ENCODE measurements around the gene HES5.
"Not testable (repeated sequence)": the region's sequence is repeated elsewhere in the genome, so short reads cannot be mapped to it uniquely, and the experiment has no call there.

Gene HES5
- total RNA-seq, result 0 reads per million in 3 donors

DNA sequence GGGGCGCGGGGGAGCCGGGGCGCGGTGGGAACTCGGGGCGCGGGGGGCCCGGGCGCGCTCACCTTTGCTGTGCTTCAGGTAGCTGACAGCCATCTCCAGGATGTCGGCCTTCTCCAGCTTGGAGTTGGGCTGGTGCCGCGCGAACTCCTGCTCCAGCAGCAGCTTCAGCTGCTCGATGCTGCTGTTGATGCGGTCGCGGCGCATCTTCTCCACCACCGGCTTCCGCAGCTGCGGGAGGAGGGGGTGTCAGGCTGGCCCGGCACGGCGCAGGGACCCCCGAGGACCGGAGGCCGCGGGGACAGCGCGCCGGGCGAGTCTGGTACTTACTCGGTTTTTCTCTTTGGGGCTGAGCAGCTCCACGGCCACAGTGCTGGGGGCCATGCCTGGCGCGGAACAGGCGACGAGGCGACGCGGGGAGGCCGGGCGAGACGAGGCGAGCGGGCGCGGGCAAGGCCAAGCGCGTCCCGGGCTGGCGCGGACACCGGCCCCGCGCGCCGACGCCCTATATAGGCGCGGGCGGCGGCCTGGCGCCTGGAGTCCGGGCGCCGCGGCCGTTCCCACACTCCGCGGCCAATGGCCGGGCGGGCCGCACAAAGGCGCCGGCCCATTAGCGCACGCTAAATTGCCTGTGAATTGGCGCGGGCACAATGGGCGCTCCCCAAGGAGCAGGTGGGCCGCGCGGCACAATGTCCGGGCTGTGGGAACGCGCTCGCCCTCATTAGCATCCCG is at the start of gene HES5:
Gene HES5 (minus strand): TSS at position 480 of the 729 bp plus-strand sequence. CDS start 99 bp downstream, at position 381.
- peaks cover 38% of the 10 kb centered on the region for H3K4me1 ChIP-seq (ENCODE audit: control insufficient read depth, insufficient read depth, low read length, poor library complexity, severe bottlenecking)
- no peak for DNase-seq
- H3K9me3 ChIP-seq (ENCODE audit: control insufficient read depth, low read length), result no peaks in the 10 kb centered on the region
- H3K27me3 ChIP-seq (replicated peaks; ENCODE audit: control insufficient read depth, insufficient read depth, low read length, poor library complexity, severe bottlenecking), result peaks cover 25% of the 10 kb centered on the region
- H3K4me3 ChIP-seq (ENCODE audit: insufficient read depth, low read depth, low read length, poor library complexity, severe bottlenecking), result peak within 1 kb of the TSS; percentile 49
- H3K27ac ChIP-seq (ENCODE audit: insufficient read depth, low read length, poor library complexity, severe bottlenecking), result peak within 1 kb of the TSS; percentile 18
- no peaks in the 10 kb centered on the region for H3K36me3 ChIP-seq (ENCODE audit: control insufficient read depth, insufficient read depth, low read length)

GRCh38 chr1:2578758-2579118 is 48.7 kb upstream of the HES5 start:
- H3K9me3 ChIP-seq (ENCODE audit: control insufficient read depth, low read length), result no peaks in the 10 kb centered on the region
- no peaks in the 10 kb centered on the region for H3K27me3 ChIP-seq (replicated peaks; ENCODE audit: control insufficient read depth, insufficient read depth, low read length, poor library complexity, severe bottlenecking)
- DNase-seq, result no peak
- H3K27ac ChIP-seq (ENCODE audit: insufficient read depth, low read length, poor library complexity, severe bottlenecking), result peak overlapping the region; percentile 100
- peaks cover 32% of the 10 kb centered on the region for H3K4me1 ChIP-seq (ENCODE audit: control insufficient read depth, insufficient read depth, low read length, poor library complexity, severe bottlenecking)
- no peaks in the 10 kb centered on the region for H3K36me3 ChIP-seq (ENCODE audit: control insufficient read depth, insufficient read depth, low read length)
- peak overlapping the region; percentile 7 for H3K4me3 ChIP-seq (ENCODE audit: insufficient read depth, low read depth, low read length, poor library complexity, severe bottlenecking)

GRCh38 chr1:2577565-2578075 is 47.6 kb upstream of the HES5 start:
- H3K27me3 ChIP-seq (replicated peaks; ENCODE audit: control insufficient read depth, insufficient read depth, low read length, poor library complexity, severe bottlenecking); H3K36me3 ChIP-seq (ENCODE audit: control insufficient read depth, insufficient read depth, low read length); H3K9me3 ChIP-seq (ENCODE audit: control insufficient read depth, low read length): not testable (repeated sequence)
- H3K27ac ChIP-seq (ENCODE audit: insufficient read depth, low read length, poor library complexity, severe bottlenecking), result peak overlapping the region; percentile 100
- peak; percentile 46 to 51 (median 51) for DNase-seq
- peak overlapping the region; percentile 51 for H3K4me3 ChIP-seq (ENCODE audit: insufficient read depth, low read depth, low read length, poor library complexity, severe bottlenecking)
- peaks cover 28% of the 10 kb centered on the region for H3K4me1 ChIP-seq (ENCODE audit: control insufficient read depth, insufficient read depth, low read length, poor library complexity, severe bottlenecking)

GRCh38 chr1:2575801-2576663 is 46.0 kb upstream of the HES5 start:
- no peaks in the 10 kb centered on the region for H3K27me3 ChIP-seq (replicated peaks; ENCODE audit: control insufficient read depth, insufficient read depth, low read length, poor library complexity, severe bottlenecking)
- no peaks in the 10 kb centered on the region for H3K9me3 ChIP-seq (ENCODE audit: control insufficient read depth, low read length)
- H3K4me1 ChIP-seq (ENCODE audit: control insufficient read depth, insufficient read depth, low read length, poor library complexity, severe bottlenecking), result peaks cover 28% of the 10 kb centered on the region
- H3K4me3 ChIP-seq (ENCODE audit: insufficient read depth, low read depth, low read length, poor library complexity, severe bottlenecking), result no peak overlapping the region
- no peak for DNase-seq
- no peaks in the 10 kb centered on the region for H3K36me3 ChIP-seq (ENCODE audit: control insufficient read depth, insufficient read depth, low read length)
- H3K27ac ChIP-seq (ENCODE audit: insufficient read depth, low read length, poor library complexity, severe bottlenecking), result peak overlapping the region; percentile 13

DNA sequence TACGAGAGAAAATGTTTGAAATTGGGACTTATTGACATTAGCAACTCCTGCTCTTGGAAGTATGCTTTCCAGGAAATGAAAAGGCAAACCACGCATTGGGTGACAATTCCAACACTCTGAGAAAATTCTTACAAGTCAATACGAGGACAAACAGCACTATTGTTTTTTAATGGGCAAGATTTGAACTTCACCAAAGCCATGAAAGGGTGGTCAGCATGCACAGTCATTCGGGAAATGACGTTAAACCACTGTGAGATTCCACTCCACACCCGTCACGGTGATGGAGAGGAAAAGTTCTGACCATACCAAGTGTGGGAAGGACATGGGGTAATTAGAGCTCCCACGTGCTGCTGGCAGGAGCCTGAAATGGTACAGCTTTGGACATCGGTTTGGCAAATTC is 44.3 kb upstream of the HES5 start:
- H3K27me3 ChIP-seq (replicated peaks; ENCODE audit: control insufficient read depth, insufficient read depth, low read length, poor library complexity, severe bottlenecking), result no peaks in the 10 kb centered on the region
- no peak overlapping the region for H3K4me3 ChIP-seq (ENCODE audit: insufficient read depth, low read depth, low read length, poor library complexity, severe bottlenecking)
- H3K9me3 ChIP-seq (ENCODE audit: control insufficient read depth, low read length), result no peaks in the 10 kb centered on the region
- no peak for DNase-seq
- H3K36me3 ChIP-seq (ENCODE audit: control insufficient read depth, insufficient read depth, low read length), result no peaks in the 10 kb centered on the region
- H3K4me1 ChIP-seq (ENCODE audit: control insufficient read depth, insufficient read depth, low read length, poor library complexity, severe bottlenecking), result peaks cover 28% of the 10 kb centered on the region
- no peak overlapping the region for H3K27ac ChIP-seq (ENCODE audit: insufficient read depth, low read length, poor library complexity, severe bottlenecking)

DNA sequence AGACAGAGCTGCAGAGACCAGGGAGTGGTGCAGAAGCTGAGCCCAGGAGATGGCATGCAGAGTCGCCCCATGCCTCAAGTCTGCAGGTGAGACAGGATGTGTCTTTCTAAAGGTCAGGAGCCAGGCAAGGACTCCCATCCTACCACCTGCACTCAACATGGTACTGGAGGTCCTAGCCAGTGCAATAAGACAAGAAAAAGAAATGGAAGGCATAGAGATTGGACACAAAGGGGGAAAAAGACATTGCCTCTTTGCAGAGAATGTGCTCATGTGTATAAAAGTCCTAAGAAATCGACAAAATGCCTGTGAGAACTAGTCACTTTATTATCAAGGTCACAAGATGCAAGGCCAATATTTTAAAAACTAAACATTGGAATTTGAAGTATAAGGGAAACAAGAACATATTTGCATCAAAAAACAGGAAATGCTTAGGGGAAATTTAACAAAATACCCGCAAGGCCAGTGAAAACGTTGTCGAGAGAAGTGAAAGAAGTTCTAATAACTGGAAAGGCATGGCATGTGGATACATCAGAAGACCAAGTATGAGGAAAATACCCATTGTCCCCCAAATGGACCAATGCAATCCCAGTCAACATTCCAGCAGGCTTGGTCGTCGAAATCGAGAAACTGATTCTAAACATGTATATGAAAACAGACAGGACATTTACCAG is 43.3 kb upstream of the HES5 start:
- Histone ChIP-seq H3K36me3 (ENCODE audit: control insufficient read depth, insufficient read depth, low read length) (no peaks in the 10 kb centered on the region), H3K4me1 (ENCODE audit: control insufficient read depth, insufficient read depth, low read length, poor library complexity, severe bottlenecking) (peaks cover 19% of the 10 kb centered on the region), H3K4me3 (ENCODE audit: insufficient read depth, low read depth, low read length, poor library complexity, severe bottlenecking) (no peak overlapping the region), H3K9me3 (ENCODE audit: control insufficient read depth, low read length) (no peaks in the 10 kb centered on the region), H3K27me3 (replicated peaks; ENCODE audit: control insufficient read depth, insufficient read depth, low read length, poor library complexity, severe bottlenecking) (no peaks in the 10 kb centered on the region), H3K27ac (ENCODE audit: insufficient read depth, low read length, poor library complexity, severe bottlenecking) (no peak overlapping the region)
- DNase-seq, result no peak

DNA sequence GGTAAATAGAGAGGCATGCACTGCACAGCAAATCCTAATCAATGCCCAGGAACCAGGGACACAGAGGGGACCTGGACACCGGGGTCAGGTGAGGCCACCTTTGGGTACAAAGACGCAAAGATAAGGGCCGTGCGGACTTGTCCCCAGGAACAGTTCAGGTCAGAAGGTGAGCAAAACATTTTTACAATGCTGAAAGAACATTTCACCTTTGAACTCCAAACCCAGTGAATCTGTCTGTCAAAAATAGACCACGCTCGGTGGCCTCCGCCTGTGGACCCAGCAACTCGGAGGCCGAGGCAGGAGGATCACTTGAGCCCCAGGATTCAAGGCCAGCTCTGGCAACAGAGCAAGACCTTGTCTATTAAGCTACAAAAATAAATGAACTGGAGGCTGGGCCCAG is 41.3 kb upstream of the HES5 start:
- Histone ChIP-seq H3K9me3 (ENCODE audit: control insufficient read depth, low read length) (no peaks in the 10 kb centered on the region), H3K4me1 (ENCODE audit: control insufficient read depth, insufficient read depth, low read length, poor library complexity, severe bottlenecking) (peaks cover under 1% of the 10 kb centered on the region), H3K36me3 (ENCODE audit: control insufficient read depth, insufficient read depth, low read length) (no peaks in the 10 kb centered on the region), H3K4me3 (ENCODE audit: insufficient read depth, low read depth, low read length, poor library complexity, severe bottlenecking) (no peak overlapping the region), H3K27ac (ENCODE audit: insufficient read depth, low read length, poor library complexity, severe bottlenecking) (no peak overlapping the region), H3K27me3 (replicated peaks; ENCODE audit: control insufficient read depth, insufficient read depth, low read length, poor library complexity, severe bottlenecking) (no peaks in the 10 kb centered on the region)
- no peak for DNase-seq

GRCh38 chr1:2570332-2570731 is 40.3 kb upstream of the HES5 start:
- H3K4me1 ChIP-seq (ENCODE audit: control insufficient read depth, insufficient read depth, low read length, poor library complexity, severe bottlenecking), result no peaks in the 10 kb centered on the region
- no peaks in the 10 kb centered on the region for H3K27me3 ChIP-seq (replicated peaks; ENCODE audit: control insufficient read depth, insufficient read depth, low read length, poor library complexity, severe bottlenecking)
- no peak for DNase-seq
- H3K27ac ChIP-seq (ENCODE audit: insufficient read depth, low read length, poor library complexity, severe bottlenecking), result no peak overlapping the region
- H3K4me3 ChIP-seq (ENCODE audit: insufficient read depth, low read depth, low read length, poor library complexity, severe bottlenecking), result no peak overlapping the region
- no peaks in the 10 kb centered on the region for H3K9me3 ChIP-seq (ENCODE audit: control insufficient read depth, low read length)
- H3K36me3 ChIP-seq (ENCODE audit: control insufficient read depth, insufficient read depth, low read length), result no peaks in the 10 kb centered on the region

DNA sequence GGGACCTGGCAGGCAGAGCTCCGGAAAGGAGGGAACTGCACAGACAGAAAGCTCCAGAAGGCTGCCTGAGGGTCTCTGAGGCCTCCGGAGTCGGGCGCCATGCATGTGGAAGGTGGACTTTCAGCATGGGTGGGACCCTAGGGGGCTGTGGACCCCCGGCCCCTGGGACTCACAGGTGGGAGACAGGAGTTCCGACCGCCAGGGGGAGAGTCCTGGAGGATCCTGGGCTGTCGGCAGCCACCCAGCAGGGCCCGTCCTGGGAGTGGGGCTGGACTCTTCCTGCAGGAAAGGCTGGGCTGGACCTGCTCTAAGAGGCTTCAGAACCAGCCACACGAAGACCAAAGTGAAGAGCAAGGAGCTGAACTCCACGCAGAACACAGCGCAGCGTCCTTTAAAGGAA is 39.6 kb upstream of the HES5 start:
- not testable (repeated sequence) for H3K4me1 ChIP-seq (ENCODE audit: control insufficient read depth, insufficient read depth, low read length, poor library complexity, severe bottlenecking); H3K27me3 ChIP-seq (replicated peaks; ENCODE audit: control insufficient read depth, insufficient read depth, low read length, poor library complexity, severe bottlenecking); H3K36me3 ChIP-seq (ENCODE audit: control insufficient read depth, insufficient read depth, low read length); DNase-seq; H3K27ac ChIP-seq (ENCODE audit: insufficient read depth, low read length, poor library complexity, severe bottlenecking); H3K9me3 ChIP-seq (ENCODE audit: control insufficient read depth, low read length); H3K4me3 ChIP-seq (ENCODE audit: insufficient read depth, low read depth, low read length, poor library complexity, severe bottlenecking)
